Astrocyte of the cerebellum (primary cell): ENCODE results near the gene EPSTI1.
"Not testable (repeated sequence)": the region's sequence is repeated elsewhere in the genome, so short reads cannot be mapped to it uniquely, and the experiment has no call there.

ENCODE experiments used
- DNase-seq: peaks from one replicate; pipeline ENCODE4 v3.0.0-alpha.2; 2011; ENCODE audit warnings: low read depth
- H3K4me3 ChIP-seq: 2 replicates; pipeline ENCODE4 v1.5.1; 2011; ENCODE audit warnings: mild to moderate bottlenecking, low read depth, low read length, moderate library complexity
- CTCF ChIP-seq: IDR thresholded peaks from 2 replicates; pipeline ENCODE4 v1.5.1; 2012; ENCODE audit warnings: low read length, low read depth, moderate library complexity, mild to moderate bottlenecking; ENCODE audit errors: missing control alignments
- in situ Hi-C: cut with HindIII; loops from 2 replicates; pipeline ENCODE4 v1.10.0; 2017; ENCODE audit warnings: low sequenced_read_pairs

The EPSTI1 gene

GRCh38 chr13:42991898-42992763 is at the start of gene EPSTI1:
Gene EPSTI1, minus strand, starts transcription at chr13:42992241. Its CDS starts 76 bp downstream, at chr13:42992165.
- in situ Hi-C loops: no loop called here
- DNase-seq: peak; percentile 41
- TF ChIP-seq CTCF: no peak
- H3K4me3 ChIP-seq: peak within 1 kb of the TSS; percentile 49

- DNase-seq: no peak
- H3K4me3 ChIP-seq: no peak overlapping the region
- in situ Hi-C loops: no loop called here
- TF ChIP-seq CTCF: no peak
Measured at GRCh38 chr13:43041369-43041921, 49.4 kb upstream of the EPSTI1 start.

GRCh38 chr13:43040581-43041368 is 48.7 kb upstream of the EPSTI1 start:
- DNase-seq, in situ Hi-C loops, H3K4me3 ChIP-seq: not testable (repeated sequence)

GRCh38 chr13:43039966-43040365 is 47.9 kb upstream of the EPSTI1 start:
- no peak for DNase-seq
- no peak overlapping the region for H3K4me3 ChIP-seq
- no peak for TF ChIP-seq CTCF
- in situ Hi-C loops: no loop called here

- H3K4me3 ChIP-seq: peak overlapping the region; percentile 3
- DNase-seq: no peak
- TF ChIP-seq CTCF: no peak
- in situ Hi-C loops: no loop called here
Measured at GRCh38 chr13:43036351-43037250, 44.6 kb upstream of the EPSTI1 start.

- no peak for TF ChIP-seq CTCF
- no peak for DNase-seq
- in situ Hi-C loops: no loop called here
- H3K4me3 ChIP-seq: no peak overlapping the region
Measured at GRCh38 chr13:43033038-43033437, 41.0 kb upstream of the EPSTI1 start.
